CD4-positive, alpha-beta T cell (primary cell): Measurements from ENCODE around the gene GRIN3A. TPM values are rescaled to one million over a fixed set of nuclear protein-coding genes. Genes with fewer than 3 reads are reported as not detected.
A peak's percentile ranks its signal among the peaks of the same experiment; 100 is the strongest.

ENCODE experiments used
- ATAC-seq: fragments of 200-7000 bp; cut with Tn5 transposase; one replicate; pipeline ENCODE4 v1.10.0; 2022; ENCODE audit warnings: mild to moderate bottlenecking; ENCODE audit not compliant: poor library complexity
- CTCF ChIA-PET: fragments of 350-600 bp; sonication (Branson Sonifier 250); formaldehyde crosslinking; loops from one replicate; lab custom pipeline; 2021; ENCODE audit warnings: antibody characterized with exemption, inconsistent platforms; lab: Charles Lee
- POLR2A ChIA-PET: fragments of 350-600 bp; sonication (Branson Sonifier 250); formaldehyde crosslinking; loops from one replicate; lab custom pipeline; 2021; ENCODE audit warnings: antibody characterized with exemption, inconsistent platforms; lab: Charles Lee
- DNase-seq, 14 experiments: peaks; one replicate each; pipeline ENCODE4 v3.0.0-alpha.2; 2013 to 2020; ENCODE audit warnings: mixed read lengths in 2 of 14
- H3K27ac ChIP-seq, 2 donors: one replicate each; pipeline versions ENCODE4 v1.5.1 to v1.7.0; 2013; ENCODE audit warnings: low read length in 2 of 2, low read depth in 1 of 2, mild to moderate bottlenecking in 1 of 2
- H3K27me3 ChIP-seq, 2 experiments: 1 replicate in 1 of 2; 2 replicates in 1 of 2; pipeline versions ENCODE4 v1.6.1 to v1.7.0; 2013; ENCODE audit warnings: low read length in 2 of 2, control low read depth in 1 of 2, mild to moderate bottlenecking in 1 of 2, moderate library complexity in 1 of 2; ENCODE audit not compliant: insufficient read depth in 2 of 2, control insufficient read depth in 1 of 2
- H3K36me3 ChIP-seq: one replicate; pipeline ENCODE4 v1.6.1; 2013; ENCODE audit warnings: low read length, control low read depth; ENCODE audit not compliant: insufficient read depth
- H3K4me1 ChIP-seq: one replicate; pipeline ENCODE4 v1.6.1; 2013; ENCODE audit warnings: low read length, control low read depth; ENCODE audit not compliant: insufficient read depth
- H3K4me3 ChIP-seq: one replicate; pipeline ENCODE4 v1.5.1; 2013; ENCODE audit warnings: mild to moderate bottlenecking, low read length, moderate library complexity
- H3K9me3 ChIP-seq, 2 experiments: 1 replicate in 1 of 2; 2 replicates in 1 of 2; pipeline versions ENCODE4 v1.6.1 to v1.7.0; 2013; ENCODE audit warnings: low read length in 2 of 2, mild to moderate bottlenecking in 2 of 2, control low read depth in 1 of 2, moderate library complexity in 1 of 2; ENCODE audit not compliant: control insufficient read depth in 1 of 2, insufficient read depth in 1 of 2
- H3K27ac Mint-ChIP-seq: one replicate; pipeline ENCODE4 v1.8.0; 2020; ENCODE audit warnings: mixed read lengths
- H3K27me3 Mint-ChIP-seq: one replicate; pipeline ENCODE4 v1.8.0; 2021; ENCODE audit warnings: mixed read lengths
- H3K36me3 Mint-ChIP-seq: one replicate; pipeline ENCODE4 v1.8.0; 2021; ENCODE audit warnings: low read depth, mixed read lengths
- H3K4me1 Mint-ChIP-seq: one replicate; pipeline ENCODE4 v1.8.0; 2021; ENCODE audit warnings: low read depth, mixed read lengths
- H3K4me3 Mint-ChIP-seq: one replicate; pipeline ENCODE4 v1.8.0; 2020; ENCODE audit warnings: mild to moderate bottlenecking, mixed read lengths
- H3K9me3 Mint-ChIP-seq: one replicate; pipeline ENCODE4 v1.8.0; 2020; ENCODE audit warnings: mixed read lengths
- intact Hi-C, 2 experiments: fragments of 100-400 bp; cut with DNase I in 1 of 2; cut with micrococcal nuclease in 1 of 2; formaldehyde crosslinking; loops; one replicate each; pipeline versions ENCODE4 v1.15.1 to v1.9.0; 2023 to 2025; cut with DNase I, micrococcal nuclease
- total RNA-seq, 174 experiments: library from RNA in 2 of 174; stranded (reverse) in 2 of 174; gene quantifications; one replicate each; pipeline ENCODE4 v1.2.3 and lab custom pipeline; 2021 to 2026
- TF ChIP-seq, protein P1 (sequence below): fragments of 200-600 bp; IDR thresholded peaks from one replicate; pipeline ENCODE4 v1.8.0; 2022; ENCODE audit warnings: antibody characterized with exemption, mild to moderate bottlenecking

The GRIN3A gene
- total RNA-seq, 2 experiments from 2014 or later, result 0.03 TPM; not detected in 1

DNA sequence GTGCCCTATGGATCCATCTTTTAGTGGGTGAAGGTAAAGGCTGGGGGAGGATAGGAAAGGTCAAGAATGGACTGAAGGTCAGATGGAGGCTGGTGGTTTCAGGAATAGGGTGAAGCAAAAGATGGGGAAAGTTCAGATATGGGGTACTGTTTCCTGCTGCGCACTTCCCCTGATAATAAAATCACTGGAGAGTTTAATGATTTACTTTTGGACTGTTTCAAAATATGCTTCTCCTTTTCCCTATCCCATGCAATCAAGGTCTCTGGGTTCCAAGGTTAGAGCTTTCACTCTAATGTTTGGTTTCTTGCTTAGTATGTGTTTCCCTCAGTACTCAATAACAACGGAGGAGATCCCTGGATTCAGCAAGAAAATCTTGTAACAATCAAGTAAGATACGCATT is 132.9 kb downstream of the GRIN3A start:
- H3K4me1 Mint-ChIP-seq, result peaks cover 5% of the 10 kb centered on the region
- Histone ChIP-seq H3K27me3 (peaks cover 2 to 4% of the 10 kb centered on the region in 2 experiments), H3K4me1 (peaks cover 3% of the 10 kb centered on the region), H3K4me3 (no peak overlapping the region), H3K36me3 (no peaks in the 10 kb centered on the region), H3K9me3 (no peaks in the 10 kb centered on the region), H3K27ac (no peak overlapping the region)
- ATAC-seq (no peak), DNase-seq (no peak)
- no peaks in the 10 kb centered on the region for H3K9me3 Mint-ChIP-seq
- no peak overlapping the region for H3K4me3 Mint-ChIP-seq
- no peak overlapping the region for H3K27ac Mint-ChIP-seq
- H3K27me3 Mint-ChIP-seq, result peaks cover 15% of the 10 kb centered on the region
- no peaks in the 10 kb centered on the region for H3K36me3 Mint-ChIP-seq
- ChIA-PET CTCF (no interaction called here), POLR2A (no interaction called here)
- TF ChIP-seq, protein P1, sequence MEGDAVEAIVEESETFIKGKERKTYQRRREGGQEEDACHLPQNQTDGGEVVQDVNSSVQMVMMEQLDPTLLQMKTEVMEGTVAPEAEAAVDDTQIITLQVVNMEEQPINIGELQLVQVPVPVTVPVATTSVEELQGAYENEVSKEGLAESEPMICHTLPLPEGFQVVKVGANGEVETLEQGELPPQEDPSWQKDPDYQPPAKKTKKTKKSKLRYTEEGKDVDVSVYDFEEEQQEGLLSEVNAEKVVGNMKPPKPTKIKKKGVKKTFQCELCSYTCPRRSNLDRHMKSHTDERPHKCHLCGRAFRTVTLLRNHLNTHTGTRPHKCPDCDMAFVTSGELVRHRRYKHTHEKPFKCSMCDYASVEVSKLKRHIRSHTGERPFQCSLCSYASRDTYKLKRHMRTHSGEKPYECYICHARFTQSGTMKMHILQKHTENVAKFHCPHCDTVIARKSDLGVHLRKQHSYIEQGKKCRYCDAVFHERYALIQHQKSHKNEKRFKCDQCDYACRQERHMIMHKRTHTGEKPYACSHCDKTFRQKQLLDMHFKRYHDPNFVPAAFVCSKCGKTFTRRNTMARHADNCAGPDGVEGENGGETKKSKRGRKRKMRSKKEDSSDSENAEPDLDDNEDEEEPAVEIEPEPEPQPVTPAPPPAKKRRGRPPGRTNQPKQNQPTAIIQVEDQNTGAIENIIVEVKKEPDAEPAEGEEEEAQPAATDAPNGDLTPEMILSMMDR, result no peak
- intact Hi-C loops, result no loop called here

DNA sequence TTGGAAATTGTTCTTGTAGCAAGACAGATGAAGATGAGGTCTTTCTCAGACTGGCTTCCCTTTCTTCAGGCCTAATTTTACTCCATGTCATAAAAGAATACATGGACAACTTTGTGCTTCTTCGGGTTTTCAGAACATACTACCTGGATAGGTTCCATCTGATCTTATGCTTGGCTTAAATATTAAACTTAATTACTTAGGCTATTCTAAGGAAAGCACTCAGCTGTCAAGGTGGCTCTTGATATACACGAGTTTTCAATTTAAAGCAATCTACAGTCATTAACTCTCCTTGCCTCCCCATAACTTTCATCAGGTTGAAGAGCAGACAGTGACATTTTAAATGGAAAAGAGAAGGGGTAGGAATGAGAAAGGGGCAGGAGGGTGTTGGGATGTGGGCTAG is 134.2 kb downstream of the GRIN3A start:
- intact Hi-C loops, result no loop called here
- no peaks in the 10 kb centered on the region for H3K9me3 Mint-ChIP-seq
- H3K36me3 Mint-ChIP-seq, result no peaks in the 10 kb centered on the region
- H3K27ac Mint-ChIP-seq, result no peak overlapping the region
- Histone ChIP-seq H3K36me3 (no peaks in the 10 kb centered on the region), H3K9me3 (no peaks in the 10 kb centered on the region), H3K27me3 (peaks cover 2 to 4% of the 10 kb centered on the region in 2 experiments), H3K27ac (no peak overlapping the region), H3K4me3 (no peak overlapping the region), H3K4me1 (peaks cover 3% of the 10 kb centered on the region)
- ChIA-PET CTCF (no interaction called here), POLR2A (no interaction called here)
- H3K4me1 Mint-ChIP-seq, result peaks cover 5% of the 10 kb centered on the region
- H3K4me3 Mint-ChIP-seq, result no peak overlapping the region
- ATAC-seq (no peak), DNase-seq (no peak)
- H3K27me3 Mint-ChIP-seq, result peaks cover 18% of the 10 kb centered on the region
- TF ChIP-seq, protein P1, result no peak

DNA sequence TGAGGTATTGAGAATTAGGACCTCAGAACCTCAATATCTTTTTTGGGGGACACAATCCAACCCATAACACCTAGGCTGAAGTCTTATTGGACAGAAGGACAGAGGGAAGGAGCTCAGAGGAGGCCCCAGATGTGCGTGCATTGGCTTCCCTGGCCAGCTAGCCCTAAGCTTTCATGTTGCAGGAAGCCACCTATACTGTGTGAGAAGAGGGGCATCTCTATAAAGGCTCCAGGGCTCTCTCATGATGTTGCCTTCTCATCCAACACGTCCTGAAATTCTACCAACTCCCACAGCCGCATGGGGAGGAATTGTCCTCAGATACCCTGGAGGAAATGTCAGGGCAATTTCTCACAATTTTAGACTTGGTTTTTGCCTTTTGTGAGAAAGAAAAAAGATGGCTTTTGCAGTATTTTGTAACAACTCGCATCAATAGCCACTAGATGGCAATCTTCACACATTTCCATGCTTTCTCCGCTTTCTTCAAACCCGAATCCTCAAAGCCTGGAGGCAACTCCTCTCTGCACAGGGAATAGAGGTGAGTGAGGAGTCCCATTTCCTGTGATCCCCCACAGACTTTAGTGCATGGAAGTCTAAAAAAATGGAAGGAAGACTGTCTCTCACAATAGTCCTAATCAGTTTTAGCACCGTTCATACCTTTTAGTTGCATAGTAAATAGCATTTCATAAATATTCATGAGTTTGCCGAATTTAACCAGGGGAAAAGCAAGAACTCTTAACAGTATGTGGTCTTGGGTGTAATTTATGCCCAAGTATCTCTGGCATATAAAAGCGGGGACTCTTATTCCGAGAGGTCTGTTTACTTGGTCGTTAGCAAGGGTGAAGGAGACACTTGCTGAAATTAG is 136.3 kb downstream of the GRIN3A start:
- POLR2A ChIA-PET, result interaction anchor here (1.0 kb wide), 1 partner anchor 30 kb away, joined by 4 read pairs; no protein-coding TSS in a partner anchor
- intact Hi-C loops, result no loop called here
- peaks cover 18% of the 10 kb centered on the region for H3K27me3 Mint-ChIP-seq

More for the DNA sequence above, 136.3 kb downstream of the GRIN3A start:
- H3K9me3 Mint-ChIP-seq, result no peaks in the 10 kb centered on the region
- peaks cover 3% of the 10 kb centered on the region for H3K4me1 ChIP-seq
- no peaks in the 10 kb centered on the region for H3K9me3 ChIP-seq
- no peaks in the 10 kb centered on the region for H3K36me3 Mint-ChIP-seq
- CTCF ChIA-PET, result no interaction called here
- no peaks in the 10 kb centered on the region for H3K36me3 ChIP-seq
- H3K27ac ChIP-seq, result no peak overlapping the region
- ATAC-seq (peak; percentile 41), DNase-seq (peak in 4 of 14 experiments; percentile 19 to 56 (median 42))
- no peak overlapping the region for H3K4me3 ChIP-seq
- no peak overlapping the region for H3K27ac Mint-ChIP-seq
- H3K4me1 Mint-ChIP-seq, result peaks cover 5% of the 10 kb centered on the region
- H3K4me3 Mint-ChIP-seq, result peak overlapping the region; percentile 27
- peaks cover 0 to 4% of the 10 kb centered on the region in 2 experiments for H3K27me3 ChIP-seq
- TF ChIP-seq, protein P1, result peak; percentile 75
